ENCODE measurements around the gene LMX1B. TPM values are rescaled to one million over a fixed set of nuclear protein-coding genes. Genes with fewer than 3 reads are reported as not detected.

Gene LMX1B
- total RNA-seq, 1 experiment from 2014 or later, result 11.3 TPM

DNA sequence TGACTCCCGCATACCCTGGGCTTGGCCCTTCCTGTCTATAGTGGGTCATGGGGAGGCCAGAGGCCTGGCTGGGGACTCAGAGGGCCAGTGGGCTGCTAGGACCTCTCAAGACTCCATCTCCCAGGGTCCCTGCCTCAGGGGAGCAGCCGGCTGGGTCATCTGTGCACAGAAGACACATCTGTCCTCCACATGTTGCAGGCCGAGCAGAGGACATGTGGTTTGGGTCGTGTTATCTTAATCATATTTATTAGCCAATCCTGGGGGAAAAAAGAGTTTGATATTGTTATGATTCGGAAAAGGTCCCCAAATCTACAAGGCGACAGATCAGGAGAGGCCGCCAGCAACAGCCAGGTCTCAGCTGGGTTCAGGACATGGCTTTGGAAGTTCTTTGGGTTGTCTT, 14.4 kb downstream of the LMX1B start:
- POLR2A ChIA-PET, result no interaction called here
- no peak overlapping the region for H3K27ac ChIP-seq (ENCODE audit: low read depth, low read length)
- H3K79me2 ChIP-seq (ENCODE audit: insufficient read depth, low read length), result no peaks in the 10 kb centered on the region; the same call in 1 of the 2 replicates
- no peaks in the 10 kb centered on the region for H4K20me1 ChIP-seq (ENCODE audit: insufficient read depth)
- H3K4me3 ChIP-seq (replicated peaks in 1 of 2; ENCODE audit: low read depth in 1 of 2, low read length in 2 of 2), result no peak overlapping the region
- no peaks in the 10 kb centered on the region for H3K4me1 ChIP-seq (ENCODE audit: control insufficient read depth in 1 of 2, insufficient read depth in 2 of 2, low read length in 2 of 2)
- H3K4me2 ChIP-seq (ENCODE audit: low read length), result no peak overlapping the region
- H3K9me2 ChIP-seq (ENCODE audit: insufficient read depth), result no peaks in the 10 kb centered on the region
- DNase-seq (ENCODE audit: low read depth, low spot score) (no peak), ATAC-seq (no peak)
- RAD21 ChIA-PET (ENCODE audit: low non-redundant PET in 1 of 2, low total read pairs in 2 of 2, uncharacterized antibody in 2 of 2, unreplicated experiment in 2 of 2), result no interaction called here
- no peaks in the 10 kb centered on the region for H3K36me3 ChIP-seq (ENCODE audit: control insufficient read depth in 1 of 2, insufficient read depth in 2 of 2, low read length in 2 of 2)
- BruUV-seq (replicated peaks), result no TSS peak
- TF ChIP-seq SP1 (IDR thresholded peaks at IDR 0.05; ENCODE audit: low read depth) (no peak), ZBTB33 (IDR thresholded peaks at IDR 0.05; ENCODE audit: extremely low read depth, insufficient replicate concordance, low read length) (no peak), EZH2phosphoT487 (IDR thresholded peaks at IDR 0.05; ENCODE audit: borderline replicate concordance) (no peak), POLR2AphosphoS5 (IDR thresholded peaks at IDR 0.05; ENCODE audit: low read depth, low read length) (no peak), CBX3 (IDR thresholded peaks at IDR 0.05; ENCODE audit: low read depth) (no peak), TCF7L2 (IDR thresholded peaks at IDR 0.05; ENCODE audit: borderline replicate concordance, extremely low read depth, insufficient read depth, insufficient read length) (no peak), EZH2 (IDR thresholded peaks at IDR 0.05) (no peak), YY1 (IDR thresholded peaks at IDR 0.05; ENCODE audit: extremely low read depth, insufficient replicate concordance, low read depth, low read length) (no peak), EGR1 (IDR thresholded peaks at IDR 0.05; ENCODE audit: low read depth) (no peak), ELF1 (IDR thresholded peaks at IDR 0.05; ENCODE audit: borderline replicate concordance, low read depth) (no peak), POLR2A (IDR thresholded peaks at IDR 0.05; ENCODE audit: borderline replicate concordance, extremely low read depth, insufficient read depth, insufficient read length) (no peak)
- TF ChIP-seq, protein P1, sequence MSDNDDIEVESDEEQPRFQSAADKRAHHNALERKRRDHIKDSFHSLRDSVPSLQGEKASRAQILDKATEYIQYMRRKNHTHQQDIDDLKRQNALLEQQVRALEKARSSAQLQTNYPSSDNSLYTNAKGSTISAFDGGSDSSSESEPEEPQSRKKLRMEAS (IDR thresholded peaks at IDR 0.05), result no peak
- TF ChIP-seq, protein P2, sequence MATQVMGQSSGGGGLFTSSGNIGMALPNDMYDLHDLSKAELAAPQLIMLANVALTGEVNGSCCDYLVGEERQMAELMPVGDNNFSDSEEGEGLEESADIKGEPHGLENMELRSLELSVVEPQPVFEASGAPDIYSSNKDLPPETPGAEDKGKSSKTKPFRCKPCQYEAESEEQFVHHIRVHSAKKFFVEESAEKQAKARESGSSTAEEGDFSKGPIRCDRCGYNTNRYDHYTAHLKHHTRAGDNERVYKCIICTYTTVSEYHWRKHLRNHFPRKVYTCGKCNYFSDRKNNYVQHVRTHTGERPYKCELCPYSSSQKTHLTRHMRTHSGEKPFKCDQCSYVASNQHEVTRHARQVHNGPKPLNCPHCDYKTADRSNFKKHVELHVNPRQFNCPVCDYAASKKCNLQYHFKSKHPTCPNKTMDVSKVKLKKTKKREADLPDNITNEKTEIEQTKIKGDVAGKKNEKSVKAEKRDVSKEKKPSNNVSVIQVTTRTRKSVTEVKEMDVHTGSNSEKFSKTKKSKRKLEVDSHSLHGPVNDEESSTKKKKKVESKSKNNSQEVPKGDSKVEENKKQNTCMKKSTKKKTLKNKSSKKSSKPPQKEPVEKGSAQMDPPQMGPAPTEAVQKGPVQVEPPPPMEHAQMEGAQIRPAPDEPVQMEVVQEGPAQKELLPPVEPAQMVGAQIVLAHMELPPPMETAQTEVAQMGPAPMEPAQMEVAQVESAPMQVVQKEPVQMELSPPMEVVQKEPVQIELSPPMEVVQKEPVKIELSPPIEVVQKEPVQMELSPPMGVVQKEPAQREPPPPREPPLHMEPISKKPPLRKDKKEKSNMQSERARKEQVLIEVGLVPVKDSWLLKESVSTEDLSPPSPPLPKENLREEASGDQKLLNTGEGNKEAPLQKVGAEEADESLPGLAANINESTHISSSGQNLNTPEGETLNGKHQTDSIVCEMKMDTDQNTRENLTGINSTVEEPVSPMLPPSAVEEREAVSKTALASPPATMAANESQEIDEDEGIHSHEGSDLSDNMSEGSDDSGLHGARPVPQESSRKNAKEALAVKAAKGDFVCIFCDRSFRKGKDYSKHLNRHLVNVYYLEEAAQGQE (IDR thresholded peaks at IDR 0.05; ENCODE audit: low read depth), result no peak
- no peaks in the 10 kb centered on the region for H3K9me3 ChIP-seq (ENCODE audit: control insufficient read depth in 1 of 2, insufficient read depth in 1 of 2, low read depth in 1 of 2, low read length in 2 of 2)
- H3K9ac ChIP-seq (ENCODE audit: low read length), result no peak overlapping the region
- no peaks in the 10 kb centered on the region for H3K27me3 ChIP-seq (ENCODE audit: insufficient read depth, low read length)
- intact Hi-C loops (cut with micrococcal nuclease), result no loop called here
- CTCF ChIA-PET, result no interaction called here
- H2AFZ ChIP-seq (ENCODE audit: low read depth, low read length, poor library complexity, severe bottlenecking), result no peak overlapping the region

All from HCT116 (cell line).